HepG2 (cell line): ENCODE data around the gene ZFX.

Source experiments
- ATF3 ChIP-seq: sonication (generic); formaldehyde crosslinking; IDR thresholded peaks from 2 replicates; pipeline ENCODE4 v1.4.0; 2020; ENCODE audit warnings: missing genetic modification reagents
- FOXO4 ChIP-seq: sonication (generic); formaldehyde crosslinking; conservative IDR thresholded peaks from 2 replicates; pipeline ENCODE4 v1.8.1; 2023; ENCODE audit warnings: missing genetic modification reagents
- MLX ChIP-seq: IDR thresholded peaks from 2 replicates; pipeline ENCODE4 v1.6.1; 2016
- MXI1 ChIP-seq: IDR thresholded peaks from 3 replicates; pipeline ENCODE4 v1.6.1; 2012; ENCODE audit warnings: low read depth, low read length, inconsistent platforms, borderline replicate concordance
- RNF219 ChIP-seq: sonication (generic); formaldehyde crosslinking; IDR thresholded peaks from 2 replicates; pipeline ENCODE4 v1.5.0; 2020; ENCODE audit warnings: mild to moderate bottlenecking, missing genetic modification reagents

DNA sequence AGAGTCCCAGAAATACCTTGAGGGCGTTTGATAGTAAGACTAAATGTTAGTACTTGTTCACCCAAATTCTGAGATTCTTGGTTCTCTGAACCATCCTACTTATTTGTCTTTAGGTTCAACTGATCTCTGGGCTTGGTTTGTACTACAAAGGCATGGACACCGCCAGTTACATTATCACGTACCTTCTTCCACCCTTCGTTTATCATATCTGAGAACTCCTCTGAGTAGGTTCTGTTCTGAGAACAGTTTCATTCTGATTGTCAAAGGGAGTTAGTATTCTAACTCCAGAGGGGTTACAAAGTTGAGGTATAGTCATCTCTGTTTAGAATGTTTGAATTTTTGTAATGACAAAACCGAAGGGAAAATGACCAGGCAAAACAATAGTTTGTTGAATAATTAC lies 19.3 kb downstream of the ZFX start:
- TF ChIP-seq MXI1 (no peak), ATF3 (CRISPR knock-in tag) (no peak), RNF219 (CRISPR knock-in tag) (no peak), MLX (CRISPR knock-in tag) (no peak), FOXO4 (CRISPR knock-in tag) (no peak)
